ENCODE data around the gene CST5. TPM values are rescaled to one million over a fixed set of nuclear protein-coding genes. Genes with fewer than 3 reads are reported as not detected.
"Not testable (repeated sequence)": the region's sequence is repeated elsewhere in the genome, so short reads cannot be mapped to it uniquely, and the experiment has no call there.

The CST5 gene
- total RNA-seq, 1 donor from 2014 or later, result not detected

DNA sequence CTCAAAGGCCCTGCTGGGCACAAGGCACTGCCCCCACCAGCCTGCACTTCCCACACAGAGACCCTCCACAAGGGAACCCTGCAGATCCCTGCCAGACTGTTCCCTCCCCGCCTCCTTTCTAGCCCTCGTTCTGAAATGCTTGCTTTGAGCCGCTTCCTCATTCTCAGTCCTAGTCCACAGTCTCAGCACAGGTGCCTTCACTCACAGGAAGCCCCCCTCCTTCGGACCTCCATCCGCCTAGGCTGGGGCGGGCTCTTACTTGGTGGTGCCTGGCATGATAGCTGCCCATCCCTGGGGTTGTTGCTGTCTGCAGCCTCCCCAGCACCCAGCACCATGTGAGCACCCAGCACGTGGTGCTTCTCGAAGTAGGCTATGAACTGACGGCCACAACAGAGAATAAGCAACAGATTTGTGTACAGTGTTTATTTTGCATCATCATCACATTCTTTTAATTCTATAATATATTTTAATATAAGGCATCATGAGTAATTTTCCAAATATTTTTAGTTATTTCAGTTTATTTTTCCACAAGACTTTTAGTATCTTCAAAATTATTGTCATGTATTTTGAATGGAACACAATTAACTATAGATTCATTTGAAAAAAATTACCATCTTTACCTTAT lies 12.3 kb downstream of the CST5 start:
- Histone ChIP-seq H3K4me3 (no peak overlapping the region), H3K9me3 (no peaks in the 10 kb centered on the region), H3K36me3 (no peaks in the 10 kb centered on the region), H3K27ac (no peak overlapping the region), H3K4me1 (no peaks in the 10 kb centered on the region), H3K27me3 (ENCODE audit: low read depth) (no peaks in the 10 kb centered on the region)
- TF ChIP-seq, protein P1, sequence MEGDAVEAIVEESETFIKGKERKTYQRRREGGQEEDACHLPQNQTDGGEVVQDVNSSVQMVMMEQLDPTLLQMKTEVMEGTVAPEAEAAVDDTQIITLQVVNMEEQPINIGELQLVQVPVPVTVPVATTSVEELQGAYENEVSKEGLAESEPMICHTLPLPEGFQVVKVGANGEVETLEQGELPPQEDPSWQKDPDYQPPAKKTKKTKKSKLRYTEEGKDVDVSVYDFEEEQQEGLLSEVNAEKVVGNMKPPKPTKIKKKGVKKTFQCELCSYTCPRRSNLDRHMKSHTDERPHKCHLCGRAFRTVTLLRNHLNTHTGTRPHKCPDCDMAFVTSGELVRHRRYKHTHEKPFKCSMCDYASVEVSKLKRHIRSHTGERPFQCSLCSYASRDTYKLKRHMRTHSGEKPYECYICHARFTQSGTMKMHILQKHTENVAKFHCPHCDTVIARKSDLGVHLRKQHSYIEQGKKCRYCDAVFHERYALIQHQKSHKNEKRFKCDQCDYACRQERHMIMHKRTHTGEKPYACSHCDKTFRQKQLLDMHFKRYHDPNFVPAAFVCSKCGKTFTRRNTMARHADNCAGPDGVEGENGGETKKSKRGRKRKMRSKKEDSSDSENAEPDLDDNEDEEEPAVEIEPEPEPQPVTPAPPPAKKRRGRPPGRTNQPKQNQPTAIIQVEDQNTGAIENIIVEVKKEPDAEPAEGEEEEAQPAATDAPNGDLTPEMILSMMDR (IDR thresholded peaks at IDR 0.05), result no peak
- intact Hi-C loops (cut with DNase I), result no loop called here
- DNase-seq, result no peak
- no peak for ATAC-seq

DNA sequence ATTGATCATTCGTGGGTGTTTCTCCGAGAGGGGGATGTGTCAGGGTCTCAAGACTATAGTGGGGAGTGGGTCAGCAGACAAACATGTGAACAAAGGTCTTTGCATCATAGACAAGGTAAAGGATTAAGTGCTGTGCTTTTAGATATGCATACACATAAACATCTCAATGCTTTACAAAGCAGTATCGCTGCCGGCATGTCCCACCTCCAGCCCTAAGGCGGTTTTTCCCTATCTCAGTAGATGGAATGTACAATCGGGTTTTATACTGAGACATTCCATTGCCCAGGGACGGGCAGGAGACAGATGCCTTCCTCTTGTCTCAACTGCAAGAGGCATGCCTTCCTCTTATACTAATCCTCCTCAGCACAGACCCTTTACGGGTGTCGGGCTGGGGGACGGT lies 18.8 kb downstream of the CST5 start:
- H3K4me1 ChIP-seq; H3K36me3 ChIP-seq; H3K27me3 ChIP-seq (ENCODE audit: low read depth); H3K4me3 ChIP-seq; DNase-seq; H3K27ac ChIP-seq; ATAC-seq; H3K9me3 ChIP-seq; intact Hi-C loops (cut with DNase I): not testable (repeated sequence)

DNA sequence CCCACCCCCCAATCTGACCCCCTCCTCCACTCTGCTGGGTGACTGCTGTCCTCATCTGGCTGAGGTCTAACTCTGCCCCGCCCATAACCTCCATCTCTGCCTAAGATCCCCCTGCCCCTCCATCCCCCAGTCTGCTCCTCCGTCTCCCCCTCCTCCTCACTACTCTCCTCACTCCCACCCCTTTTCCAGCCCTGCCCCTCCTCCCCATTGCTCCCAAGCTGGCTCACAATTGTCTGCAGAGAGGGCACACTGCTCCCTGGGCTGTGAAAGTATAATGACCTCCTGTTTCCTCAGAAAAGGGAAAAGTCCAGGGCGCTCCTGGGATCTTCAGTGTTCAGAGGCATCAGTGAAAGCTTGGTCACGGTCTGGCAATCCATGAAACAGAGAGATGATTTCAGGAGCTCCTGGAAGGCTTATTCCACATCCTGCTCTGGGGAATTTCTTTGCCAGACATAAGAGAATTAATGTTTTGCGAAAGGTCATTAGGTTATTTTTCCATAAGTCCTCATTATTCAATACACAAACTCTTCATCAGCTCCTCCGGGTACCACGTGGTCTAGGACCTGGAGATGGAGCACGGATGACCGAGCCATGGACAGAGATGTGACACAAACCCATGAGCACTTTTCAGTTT lies 21.5 kb downstream of the CST5 start:
- Histone ChIP-seq H3K27ac (no peak overlapping the region), H3K27me3 (ENCODE audit: low read depth) (no peaks in the 10 kb centered on the region), H3K4me1 (no peaks in the 10 kb centered on the region), H3K9me3 (no peaks in the 10 kb centered on the region), H3K36me3 (no peaks in the 10 kb centered on the region), H3K4me3 (no peak overlapping the region)
- no peak for ATAC-seq
- no peak for DNase-seq
- intact Hi-C loops (cut with DNase I), result no loop called here
- TF ChIP-seq, protein P1 (IDR thresholded peaks at IDR 0.05), result no peak

DNA sequence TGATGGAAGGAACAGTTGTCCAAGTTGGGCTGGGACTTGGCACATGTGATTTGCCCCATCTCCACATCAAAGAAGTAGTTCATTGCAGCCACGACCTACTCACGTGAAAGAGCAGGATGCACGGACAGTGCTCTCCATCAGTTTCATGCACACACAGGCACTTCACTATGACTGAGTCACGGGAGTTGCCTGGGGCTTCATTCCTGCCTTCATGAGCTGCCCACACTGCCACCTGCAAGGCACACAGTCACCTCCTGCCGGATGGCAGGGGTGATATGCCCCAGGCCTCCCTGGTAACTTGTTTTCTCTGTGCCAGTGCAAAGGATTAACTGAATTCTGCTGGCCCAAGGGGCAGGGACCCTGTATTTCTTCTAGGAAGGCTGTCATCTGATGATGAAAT lies 22.8 kb downstream of the CST5 start:
- no peaks in the 10 kb centered on the region for H3K9me3 ChIP-seq
- intact Hi-C loops (cut with DNase I), result no loop called here
- TF ChIP-seq, protein P1 (IDR thresholded peaks at IDR 0.05), result no peak
- no peak overlapping the region for H3K27ac ChIP-seq
- H3K4me1 ChIP-seq, result no peaks in the 10 kb centered on the region
- H3K27me3 ChIP-seq (ENCODE audit: low read depth), result no peaks in the 10 kb centered on the region
- no peaks in the 10 kb centered on the region for H3K36me3 ChIP-seq
- DNase-seq, result no peak
- no peak overlapping the region for H3K4me3 ChIP-seq
- no peak for ATAC-seq

DNA sequence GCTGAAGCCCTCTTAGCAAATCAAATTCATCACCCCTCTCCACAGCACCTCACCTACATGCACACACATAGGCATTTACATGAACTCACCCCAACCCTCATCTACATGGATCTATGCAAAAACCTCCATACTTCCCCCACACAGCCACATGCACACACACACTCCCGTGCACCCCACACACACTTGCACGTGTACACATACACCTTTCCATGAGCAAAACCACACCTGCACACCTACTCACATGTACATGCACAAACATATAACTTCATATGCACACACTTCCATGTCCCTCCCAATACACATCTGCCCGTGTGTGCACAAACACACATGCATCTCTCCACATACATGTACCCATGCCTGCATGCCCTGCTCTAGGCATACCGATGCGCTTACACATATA lies 23.3 kb downstream of the CST5 start:
- no peaks in the 10 kb centered on the region for H3K4me1 ChIP-seq
- H3K4me3 ChIP-seq, result no peak overlapping the region
- TF ChIP-seq, protein P1 (IDR thresholded peaks at IDR 0.05), result no peak
- no peaks in the 10 kb centered on the region for H3K36me3 ChIP-seq
- H3K27ac ChIP-seq, result no peak overlapping the region
- intact Hi-C loops (cut with DNase I), result no loop called here
- DNase-seq (no peak), ATAC-seq (peak in 1 of 2 donors; percentile 26)
- H3K9me3 ChIP-seq, result no peaks in the 10 kb centered on the region
- no peaks in the 10 kb centered on the region for H3K27me3 ChIP-seq (ENCODE audit: low read depth)

DNA sequence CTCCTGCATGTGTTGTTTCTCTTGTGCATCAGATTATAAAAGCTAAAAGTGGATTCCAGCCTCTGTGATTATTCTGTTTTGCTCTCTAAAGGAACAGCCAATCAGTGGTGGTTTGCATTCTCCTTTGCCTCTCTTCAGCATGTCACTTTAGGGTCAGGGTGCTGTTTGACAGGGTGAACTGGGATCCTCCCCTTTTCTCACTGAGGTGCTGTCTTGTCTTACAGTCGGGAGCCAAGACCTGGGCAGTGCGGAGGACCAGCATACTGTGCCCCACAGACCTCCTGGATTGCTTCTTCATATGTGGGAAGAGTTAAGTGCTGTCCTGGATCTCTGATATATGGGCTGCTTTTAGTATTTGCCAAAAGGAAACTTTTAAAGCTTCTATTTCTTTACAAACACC lies 37.9 kb downstream of the CST5 start:
- no peak overlapping the region for H3K4me3 ChIP-seq
- TF ChIP-seq, protein P1 (IDR thresholded peaks at IDR 0.05), result no peak
- H3K36me3 ChIP-seq, result no peaks in the 10 kb centered on the region
- no peaks in the 10 kb centered on the region for H3K4me1 ChIP-seq
- no peaks in the 10 kb centered on the region for H3K27me3 ChIP-seq (ENCODE audit: low read depth)
- no peak overlapping the region for H3K27ac ChIP-seq
- DNase-seq (no peak), ATAC-seq (no peak)
- H3K9me3 ChIP-seq, result no peaks in the 10 kb centered on the region
- intact Hi-C loops (cut with DNase I), result no loop called here

All from lower lobe of right lung (tissue), 2 donors.